MM.1S (cell line): Measurements from ENCODE around the gene FOXP2.

ENCODE experiments used
- DNase-seq: peaks from one replicate; pipeline ENCODE4 v3.0.0-alpha.2; 2015
- H2AFZ ChIP-seq: fragments of 300-600 bp; sonication (generic); 2 replicates; pipeline ENCODE4 v1.6.0; 2016; ENCODE audit warnings: antibody characterized with exemption, low read length
- H3F3A ChIP-seq: fragments of 300-600 bp; sonication (generic); 2 replicates; pipeline ENCODE4 v1.6.1; 2016; ENCODE audit warnings: mild to moderate bottlenecking, antibody characterized with exemption, low read length, moderate library complexity, mixed read lengths; ENCODE audit not compliant: insufficient read depth
- H3K27ac ChIP-seq: fragments of 300-600 bp; sonication (generic); 2 replicates; pipeline ENCODE4 v1.5.1; 2016; ENCODE audit warnings: mild to moderate bottlenecking, low read length
- H3K27me3 ChIP-seq: fragments of 300-600 bp; sonication (generic); replicated peaks from 2 replicates; pipeline ENCODE4 v1.6.0; 2016; ENCODE audit warnings: low read length; ENCODE audit not compliant: insufficient read depth
- H3K36me3 ChIP-seq: fragments of 300-600 bp; sonication (generic); replicated peaks from 2 replicates; pipeline ENCODE4 v1.6.1; 2016; ENCODE audit warnings: mild to moderate bottlenecking, low read length, mixed read lengths; ENCODE audit not compliant: insufficient read depth
- H3K4me1 ChIP-seq: fragments of 300-600 bp; sonication (generic); 2 replicates; pipeline ENCODE4 v1.6.1; 2016; ENCODE audit warnings: low read length, mixed read lengths
- H3K4me2 ChIP-seq: fragments of 300-600 bp; sonication (generic); 2 replicates; pipeline ENCODE4 v1.6.0; 2016; ENCODE audit warnings: low read depth, low read length
- H3K4me3 ChIP-seq: fragments of 300-600 bp; sonication (generic); 2 replicates; pipeline ENCODE4 v1.5.1; 2016; ENCODE audit warnings: low read length, mixed read lengths
- H3K79me2 ChIP-seq: fragments of 300-600 bp; sonication (generic); 2 replicates; pipeline ENCODE4 v1.6.1; 2016; ENCODE audit warnings: mixed run types, low read length, mixed read lengths
- H3K9ac ChIP-seq: fragments of 300-600 bp; sonication (generic); 2 replicates; pipeline ENCODE4 v1.6.1; 2016; ENCODE audit warnings: low read length, mixed read lengths
- H3K9me2 ChIP-seq: fragments of 300-600 bp; sonication (generic); replicated peaks from 2 replicates; pipeline ENCODE4 v1.6.1; 2016; ENCODE audit warnings: mild to moderate bottlenecking, low read length, mixed read lengths; ENCODE audit not compliant: insufficient read depth
- H3K9me3 ChIP-seq: fragments of 300-600 bp; sonication (generic); replicated peaks from 2 replicates; pipeline ENCODE4 v1.6.1; 2016; ENCODE audit warnings: mild to moderate bottlenecking, low read length, mixed read lengths; ENCODE audit not compliant: insufficient read depth
- H4K20me1 ChIP-seq: fragments of 300-600 bp; sonication (generic); 2 replicates; pipeline ENCODE4 v1.6.1; 2016; ENCODE audit warnings: mild to moderate bottlenecking, low read length, moderate library complexity, mixed read lengths; ENCODE audit not compliant: insufficient read depth
- EZH2 ChIP-seq: fragments of 300-600 bp; sonication (generic); optimal IDR thresholded peaks from 2 replicates; pipeline ENCODE3; 2017; ENCODE audit warnings: low read depth, mild to moderate bottlenecking, antibody characterized with exemption, low read length, mixed read lengths
- EZH2phosphoT487 ChIP-seq: fragments of 300-600 bp; sonication (generic); IDR thresholded peaks from 2 replicates; pipeline ENCODE4 v1.6.1; 2018; ENCODE audit warnings: antibody characterized with exemption, low read length
- TF ChIP-seq, protein P1 (sequence below): fragments of 300-600 bp; sonication (generic); IDR thresholded peaks from 2 replicates; pipeline ENCODE4 v1.5.1; 2016; ENCODE audit warnings: antibody characterized with exemption, low read length, mixed read lengths

FOXP2 gene

DNA sequence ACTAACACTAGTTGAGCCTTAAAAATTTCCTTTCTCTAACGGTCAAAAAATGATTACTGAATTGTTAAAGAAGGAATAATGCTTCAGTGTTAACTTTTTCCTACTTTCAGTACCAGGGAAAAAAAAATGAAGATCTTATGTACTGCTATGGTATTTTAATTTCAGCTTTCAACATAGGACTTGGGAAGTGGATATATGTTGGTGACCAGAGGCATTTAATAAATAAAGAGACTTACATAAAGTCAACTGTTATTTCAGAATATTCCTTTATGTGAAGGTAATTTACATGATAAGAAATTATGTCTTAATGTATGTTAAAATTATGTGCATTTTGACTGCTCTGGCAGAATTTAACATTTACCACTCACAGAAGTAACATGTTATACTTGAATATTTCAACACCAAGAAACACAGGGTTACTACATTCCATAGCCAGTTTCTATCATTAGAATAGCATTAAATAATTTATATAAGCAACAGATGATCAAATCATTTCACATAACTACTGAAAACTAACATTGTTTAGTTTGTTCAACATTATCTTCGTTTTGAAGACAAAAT lies 257.0 kb downstream of the FOXP2 start:
- Histone ChIP-seq H3K9ac (no peak overlapping the region), H3K4me3 (no peak overlapping the region), H3K79me2 (no peaks in the 10 kb centered on the region), H3K9me3 (no peaks in the 10 kb centered on the region), H3K4me2 (no peak overlapping the region), H2AFZ (no peak overlapping the region), H3K36me3 (no peaks in the 10 kb centered on the region), H3K27ac (no peak overlapping the region), H3K9me2 (no peaks in the 10 kb centered on the region), H3K4me1 (peaks cover 13% of the 10 kb centered on the region), H3F3A (no peaks in the 10 kb centered on the region), H3K27me3 (no peaks in the 10 kb centered on the region), H4K20me1 (no peaks in the 10 kb centered on the region)
- DNase-seq = no peak
- TF ChIP-seq, protein P1, sequence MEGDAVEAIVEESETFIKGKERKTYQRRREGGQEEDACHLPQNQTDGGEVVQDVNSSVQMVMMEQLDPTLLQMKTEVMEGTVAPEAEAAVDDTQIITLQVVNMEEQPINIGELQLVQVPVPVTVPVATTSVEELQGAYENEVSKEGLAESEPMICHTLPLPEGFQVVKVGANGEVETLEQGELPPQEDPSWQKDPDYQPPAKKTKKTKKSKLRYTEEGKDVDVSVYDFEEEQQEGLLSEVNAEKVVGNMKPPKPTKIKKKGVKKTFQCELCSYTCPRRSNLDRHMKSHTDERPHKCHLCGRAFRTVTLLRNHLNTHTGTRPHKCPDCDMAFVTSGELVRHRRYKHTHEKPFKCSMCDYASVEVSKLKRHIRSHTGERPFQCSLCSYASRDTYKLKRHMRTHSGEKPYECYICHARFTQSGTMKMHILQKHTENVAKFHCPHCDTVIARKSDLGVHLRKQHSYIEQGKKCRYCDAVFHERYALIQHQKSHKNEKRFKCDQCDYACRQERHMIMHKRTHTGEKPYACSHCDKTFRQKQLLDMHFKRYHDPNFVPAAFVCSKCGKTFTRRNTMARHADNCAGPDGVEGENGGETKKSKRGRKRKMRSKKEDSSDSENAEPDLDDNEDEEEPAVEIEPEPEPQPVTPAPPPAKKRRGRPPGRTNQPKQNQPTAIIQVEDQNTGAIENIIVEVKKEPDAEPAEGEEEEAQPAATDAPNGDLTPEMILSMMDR = no peak
- TF ChIP-seq EZH2phosphoT487 = no peak
- TF ChIP-seq EZH2 = no peak

- no peaks in the 10 kb centered on the region for H3K79me2 ChIP-seq
- H3K4me1 ChIP-seq = no peaks in the 10 kb centered on the region
- H3K9me2 ChIP-seq = no peaks in the 10 kb centered on the region
- no peak overlapping the region for H3K27ac ChIP-seq
- TF ChIP-seq EZH2 (no peak), EZH2phosphoT487 (no peak)
- no peak overlapping the region for H3K9ac ChIP-seq
- no peak overlapping the region for H3K4me2 ChIP-seq
- no peak for DNase-seq
- no peaks in the 10 kb centered on the region for H3K9me3 ChIP-seq
- no peak overlapping the region for H2AFZ ChIP-seq
- no peaks in the 10 kb centered on the region for H3K27me3 ChIP-seq
- H3K4me3 ChIP-seq = no peak overlapping the region
- no peaks in the 10 kb centered on the region for H4K20me1 ChIP-seq
- H3K36me3 ChIP-seq = no peaks in the 10 kb centered on the region
- no peaks in the 10 kb centered on the region for H3F3A ChIP-seq
Measured at GRCh38 chr7:114678116-114678515, 263.5 kb downstream of the FOXP2 start.

GRCh38 chr7:114687238-114687637 lies 272.6 kb downstream of the FOXP2 start:
- TF ChIP-seq EZH2 = no peak
- TF ChIP-seq, protein P1 = no peak
- no peaks in the 10 kb centered on the region for H3K79me2 ChIP-seq
- H3K36me3 ChIP-seq = no peaks in the 10 kb centered on the region
- no peaks in the 10 kb centered on the region for H3K27me3 ChIP-seq
- no peak overlapping the region for H2AFZ ChIP-seq
- no peak overlapping the region for H3K4me3 ChIP-seq
- H3K9me3 ChIP-seq = no peaks in the 10 kb centered on the region
- no peaks in the 10 kb centered on the region for H3K4me1 ChIP-seq
- no peaks in the 10 kb centered on the region for H3K9me2 ChIP-seq
- H4K20me1 ChIP-seq = no peaks in the 10 kb centered on the region
- no peak for DNase-seq
- no peaks in the 10 kb centered on the region for H3F3A ChIP-seq
- no peak overlapping the region for H3K27ac ChIP-seq
- no peak overlapping the region for H3K9ac ChIP-seq
- H3K4me2 ChIP-seq = no peak overlapping the region

- no peak for TF ChIP-seq EZH2
- TF ChIP-seq EZH2phosphoT487 = no peak
- Histone ChIP-seq H3K36me3 (no peaks in the 10 kb centered on the region), H3K4me2 (no peak overlapping the region), H3K9ac (no peak overlapping the region), H3F3A (no peaks in the 10 kb centered on the region), H4K20me1 (no peaks in the 10 kb centered on the region), H3K9me3 (no peaks in the 10 kb centered on the region), H3K27ac (no peak overlapping the region), H3K4me1 (no peaks in the 10 kb centered on the region), H3K79me2 (no peaks in the 10 kb centered on the region), H3K9me2 (no peaks in the 10 kb centered on the region), H2AFZ (no peak overlapping the region), H3K27me3 (no peaks in the 10 kb centered on the region), H3K4me3 (no peak overlapping the region)
- no peak for DNase-seq
Measured at GRCh38 chr7:114688443-114689055, 273.9 kb downstream of the FOXP2 start.
